IPS-11a (cell line): ENCODE data around the gene MVB12B.

Experiments used
- H3K4me3 ChIP-seq: one replicate; pipeline ENCODE4 v1.5.1; 2013; ENCODE audit warnings: low read depth, low read length, control low read depth

MVB12B gene

GRCh38 chr9:126380447-126380846 is 53.8 kb downstream of the MVB12B start:
- no peak overlapping the region for H3K4me3 ChIP-seq

GRCh38 chr9:126381195-126381594 is 54.6 kb downstream of the MVB12B start:
- no peak overlapping the region for H3K4me3 ChIP-seq

- no peak overlapping the region for H3K4me3 ChIP-seq
These were observed 56.9 kb downstream of the MVB12B start for GRCh38 chr9:126383406-126384046.

DNA sequence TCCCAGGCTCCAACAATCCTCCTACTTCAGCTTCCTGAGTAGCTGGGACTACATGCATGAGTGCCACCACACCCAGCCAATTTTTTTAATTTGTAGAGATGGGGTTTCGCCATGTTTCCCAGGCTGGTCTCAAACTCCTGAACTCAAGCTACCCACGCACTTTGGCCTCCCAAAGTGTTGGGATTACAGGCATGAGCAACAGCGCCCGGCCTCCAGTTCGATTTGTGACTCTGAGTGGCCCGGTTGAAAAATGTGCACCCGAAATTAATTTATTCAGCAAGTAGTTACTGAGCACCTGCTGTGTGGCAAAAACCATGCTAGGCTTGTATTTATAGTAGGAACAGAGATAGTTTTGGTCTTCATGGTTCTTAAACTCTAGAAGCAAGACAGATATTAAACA is 58.3 kb downstream of the MVB12B start:
- no peak overlapping the region for H3K4me3 ChIP-seq

DNA sequence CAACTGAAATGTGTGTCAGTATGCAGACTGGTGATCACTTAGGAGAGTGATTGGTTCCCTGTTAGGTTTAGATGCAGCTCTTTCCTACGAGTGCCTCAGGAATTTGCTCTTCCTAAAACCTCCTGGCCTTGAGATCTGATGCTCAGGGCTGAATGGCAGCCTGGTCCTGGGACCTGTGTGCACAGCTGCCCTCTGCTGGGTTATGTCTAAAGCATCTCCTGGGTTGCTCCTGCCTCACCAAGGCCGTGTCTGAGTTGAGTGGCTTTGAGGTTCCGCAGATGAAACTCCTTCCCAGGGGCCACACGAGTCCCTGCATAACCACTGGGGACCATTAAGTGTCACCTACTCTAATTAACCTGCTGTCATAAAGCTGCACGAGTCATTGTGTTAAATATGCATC is 59.5 kb downstream of the MVB12B start:
- H3K4me3 ChIP-seq: no peak overlapping the region

GRCh38 chr9:126386776-126387175 is 60.1 kb downstream of the MVB12B start:
- no peak overlapping the region for H3K4me3 ChIP-seq

- H3K4me3 ChIP-seq: no peak overlapping the region
These were observed 62.5 kb downstream of the MVB12B start for GRCh38 chr9:126388964-126389708.

DNA sequence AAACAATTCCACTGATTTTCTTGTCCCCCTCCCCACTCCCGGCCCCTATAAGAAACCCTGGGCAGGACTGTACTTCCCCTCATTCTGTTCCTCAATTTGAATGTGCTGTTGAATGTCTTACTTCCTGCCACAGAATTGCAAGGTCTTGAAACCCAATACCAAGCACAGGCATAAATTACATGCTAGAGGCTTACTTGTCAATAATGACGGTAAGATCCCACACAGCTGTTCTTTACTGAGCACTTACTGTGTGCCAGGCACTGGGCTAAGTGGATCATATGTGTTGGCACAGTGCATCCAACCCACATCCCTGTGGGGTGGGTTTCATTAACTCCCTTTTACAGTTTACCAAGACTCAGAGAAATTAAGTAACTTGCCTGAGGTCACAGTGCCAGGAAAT is 63.4 kb downstream of the MVB12B start:
- no peak overlapping the region for H3K4me3 ChIP-seq

DNA sequence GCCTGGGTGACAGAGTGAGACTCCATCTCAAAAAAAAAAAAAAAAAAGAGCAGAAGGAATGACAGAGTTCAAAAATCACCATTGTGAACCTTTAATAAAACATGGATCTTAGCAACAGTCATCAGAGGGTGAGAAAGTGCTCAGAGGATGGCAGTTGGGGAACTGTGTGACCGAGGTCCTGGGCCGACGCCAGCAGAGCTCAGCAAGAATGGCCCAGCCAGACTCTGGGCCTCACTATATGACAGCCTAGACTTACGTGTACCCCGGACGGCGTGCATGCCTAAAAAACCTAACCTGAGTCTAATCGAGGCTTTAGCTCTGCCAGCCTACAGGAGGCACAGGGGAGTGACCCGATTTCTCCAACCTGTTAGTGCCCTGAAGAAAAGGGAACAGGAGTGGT is 64.3 kb downstream of the MVB12B start:
- H3K4me3 ChIP-seq: no peak overlapping the region

- no peak overlapping the region for H3K4me3 ChIP-seq
These were observed 65.4 kb downstream of the MVB12B start for GRCh38 chr9:126391713-126392661.

DNA sequence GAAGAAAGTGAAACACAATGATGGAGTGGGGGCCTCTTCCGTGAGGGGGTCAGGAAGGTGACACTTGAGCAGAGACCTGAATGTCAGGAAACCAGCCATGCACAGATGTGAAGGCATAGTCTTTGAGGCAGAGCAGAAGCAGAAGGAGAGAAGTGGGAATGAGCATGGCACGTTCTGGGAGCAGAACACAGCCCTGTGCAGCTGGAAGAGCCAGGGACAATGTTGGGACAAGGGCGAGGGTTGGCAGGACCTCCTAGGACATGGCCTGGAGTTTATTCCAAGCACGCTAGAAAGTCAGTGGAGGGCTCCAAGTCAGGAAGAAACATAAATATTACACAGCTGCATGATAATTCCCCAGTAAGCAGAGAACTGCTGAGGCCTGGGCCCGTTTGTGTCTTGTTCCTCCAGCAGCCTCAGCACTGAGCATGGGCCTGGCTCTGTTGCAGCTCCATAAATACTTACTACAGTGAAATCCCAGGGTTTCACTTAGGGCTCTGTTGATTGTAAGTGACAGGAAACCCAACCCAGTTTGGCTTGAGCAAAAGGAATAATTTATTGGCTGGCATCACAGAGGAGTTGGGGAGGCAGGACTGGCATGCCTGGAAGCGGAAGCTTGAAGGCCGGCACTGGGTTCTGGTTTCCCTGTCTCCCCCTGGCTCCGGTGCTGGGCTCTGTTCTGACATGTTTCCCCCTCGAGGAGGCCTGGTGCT is 66.2 kb downstream of the MVB12B start:
- H3K4me3 ChIP-seq: no peak overlapping the region

- H3K4me3 ChIP-seq: no peak overlapping the region
These were observed 67.2 kb downstream of the MVB12B start for GRCh38 chr9:126393876-126394275.

- H3K4me3 ChIP-seq: no peak overlapping the region
These were observed 68.2 kb downstream of the MVB12B start for GRCh38 chr9:126394802-126395201.

GRCh38 chr9:126395439-126396212 is 69.0 kb downstream of the MVB12B start:
- H3K4me3 ChIP-seq: no peak overlapping the region

DNA sequence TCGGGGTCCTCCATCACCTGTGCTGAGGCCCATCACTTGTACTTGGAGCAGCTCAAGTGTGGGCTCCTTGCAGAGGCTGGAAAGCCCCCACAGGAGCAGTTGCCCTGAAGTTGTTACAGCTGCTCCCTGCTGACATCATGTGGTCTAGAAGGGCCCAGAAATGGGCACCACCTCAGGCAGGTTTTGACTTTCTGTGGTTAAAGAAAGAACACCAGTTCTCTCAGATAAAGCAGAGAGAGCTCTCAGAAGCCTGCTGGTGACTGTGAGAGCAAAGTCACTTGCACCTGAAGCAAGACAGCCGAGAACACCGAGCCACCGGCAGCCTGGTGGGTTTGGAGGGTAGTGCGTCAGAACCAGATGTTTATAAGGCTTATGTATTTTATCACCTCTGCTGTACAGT is 70.4 kb downstream of the MVB12B start:
- H3K4me3 ChIP-seq: no peak overlapping the region

- no peak overlapping the region for H3K4me3 ChIP-seq
These were observed 71.9 kb downstream of the MVB12B start for GRCh38 chr9:126398403-126399058.

DNA sequence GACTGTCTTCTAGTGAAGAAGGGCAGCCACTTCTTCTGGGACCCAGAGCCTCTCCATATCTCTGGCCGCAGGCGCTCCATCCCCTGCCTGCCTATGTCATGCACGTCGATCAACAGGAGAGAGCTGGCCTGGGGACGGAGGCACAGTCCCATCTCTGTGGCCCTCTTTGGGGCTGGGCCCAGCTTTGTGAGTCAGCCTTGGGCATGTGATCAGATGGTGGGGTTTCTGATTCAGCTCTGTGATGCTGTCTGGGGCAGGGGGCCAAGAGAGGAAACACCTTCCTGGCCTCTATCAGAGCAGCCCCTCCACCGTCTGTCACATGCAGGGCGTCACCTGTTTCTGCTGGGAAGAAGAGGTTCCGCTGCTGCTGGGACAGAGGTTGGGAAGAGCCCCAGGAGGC is 72.6 kb downstream of the MVB12B start:
- H3K4me3 ChIP-seq: no peak overlapping the region

DNA sequence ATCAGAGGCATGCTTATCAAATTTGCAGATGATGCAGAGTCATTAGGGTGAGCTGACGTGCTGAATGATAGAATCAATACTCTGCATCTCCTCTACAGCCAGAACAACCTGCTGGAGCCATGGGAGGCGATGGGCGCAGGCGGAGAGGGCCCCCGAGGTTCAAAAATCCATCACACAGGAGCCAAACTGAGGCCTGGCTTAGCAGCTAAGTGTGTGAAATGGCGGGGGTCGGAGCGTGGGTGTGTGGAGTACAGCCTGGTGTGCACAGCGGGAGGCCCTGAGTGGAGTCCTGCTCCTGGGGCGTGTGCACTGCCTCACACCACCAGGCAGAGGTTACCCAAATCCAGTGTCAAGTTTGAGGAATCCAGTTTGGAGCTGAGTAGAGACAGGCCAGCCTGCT is 73.2 kb downstream of the MVB12B start:
- no peak overlapping the region for H3K4me3 ChIP-seq

DNA sequence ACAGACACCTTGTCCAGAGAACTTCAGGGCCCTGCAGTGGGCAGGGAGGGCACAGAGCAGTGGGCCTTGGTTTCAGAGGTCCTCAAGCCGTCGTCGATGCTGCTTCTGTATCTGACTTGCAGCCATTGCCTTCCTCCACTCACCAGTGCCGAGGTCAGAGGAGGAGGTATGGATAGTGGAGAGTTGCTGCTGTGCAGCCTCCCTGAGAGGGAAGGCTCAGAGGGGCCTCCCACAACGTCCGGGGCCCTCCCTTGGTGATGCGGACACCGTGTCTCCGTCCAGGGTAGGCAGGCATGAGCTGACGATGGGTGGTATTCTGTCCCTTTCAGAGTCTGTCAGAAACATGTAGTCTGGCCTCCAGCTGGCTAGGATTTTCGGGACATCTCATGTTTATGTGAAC is 73.9 kb downstream of the MVB12B start:
- H3K4me3 ChIP-seq: no peak overlapping the region

DNA sequence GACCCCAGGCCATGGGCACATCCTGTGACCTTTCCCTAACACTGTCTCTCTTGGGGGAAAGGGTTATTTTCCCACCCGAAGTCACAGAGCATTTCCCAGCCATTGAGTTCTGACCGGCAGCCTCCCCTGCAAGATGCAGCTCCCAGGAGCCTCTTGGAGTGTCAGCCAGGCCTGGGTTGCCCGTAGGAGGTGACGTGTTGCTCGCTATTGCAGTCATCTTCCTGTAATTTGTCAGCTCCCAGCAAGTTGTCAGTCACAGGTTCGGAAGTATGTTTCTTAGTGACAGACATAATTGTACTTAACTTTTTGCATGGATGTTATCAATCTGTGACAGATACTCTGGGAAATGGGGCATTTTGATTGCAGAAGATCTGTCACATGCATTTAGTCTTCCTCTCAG is 74.5 kb downstream of the MVB12B start:
- H3K4me3 ChIP-seq: no peak overlapping the region
